Progenitor cell of endocrine pancreas (in vitro differentiated cells): Measurements from ENCODE around the gene SLC6A5. TPM values are rescaled to one million over a fixed set of nuclear protein-coding genes. Genes with fewer than 3 reads are reported as not detected.
"Not testable (repeated sequence)": the region's sequence is repeated elsewhere in the genome, so short reads cannot be mapped to it uniquely, and the experiment has no call there.

Experiments
- DNase-seq: peaks from one replicate; pipeline ENCODE4 v3.0.0; 2021; ENCODE audit warnings: low spot score; ENCODE audit not compliant: unreplicated experiment
- H3K27ac Mint-ChIP-seq: 2 replicates; pipeline ENCODE4 v1.8.0; 2021; ENCODE audit warnings: mild to moderate bottlenecking, moderate library complexity, mixed read lengths
- H3K27me3 Mint-ChIP-seq: 2 replicates; pipeline ENCODE4 v1.8.0; 2021; ENCODE audit warnings: mixed read lengths
- H3K36me3 Mint-ChIP-seq: 2 replicates; pipeline ENCODE4 v1.8.0; 2022; ENCODE audit warnings: mixed read lengths; ENCODE audit not compliant: insufficient read depth
- H3K4me1 Mint-ChIP-seq: 2 replicates; pipeline ENCODE4 v1.8.0; 2021; ENCODE audit warnings: low read depth, mixed read lengths
- H3K4me3 Mint-ChIP-seq: 2 replicates; pipeline ENCODE4 v1.8.0; 2021; ENCODE audit warnings: low read depth, mild to moderate bottlenecking, moderate library complexity, mixed read lengths
- H3K9me3 Mint-ChIP-seq: 2 replicates; pipeline ENCODE4 v1.8.0; 2021; ENCODE audit warnings: low read depth, mixed read lengths
- total RNA-seq: library from RNA; stranded (reverse); gene quantifications from 2 replicates; pipeline ENCODE4 v1.2.1, GENCODE V29; 2021
- TF ChIP-seq, protein P1 (sequence below): fragments of 200-600 bp; sonication (generic); IDR thresholded peaks from one replicate; pipeline ENCODE4 v1.5.0; 2021; ENCODE audit warnings: antibody characterized with exemption, mild to moderate bottlenecking; ENCODE audit not compliant: unreplicated experiment

Gene SLC6A5
- total RNA-seq, 1 donor from 2014 or later, result not detected

- peaks cover 2% of the 10 kb centered on the region for H3K4me1 Mint-ChIP-seq
- DNase-seq, result no peak
- no peaks in the 10 kb centered on the region for H3K27me3 Mint-ChIP-seq
- H3K9me3 Mint-ChIP-seq, result no peaks in the 10 kb centered on the region
- H3K27ac Mint-ChIP-seq, result no peak overlapping the region
- TF ChIP-seq, protein P1, sequence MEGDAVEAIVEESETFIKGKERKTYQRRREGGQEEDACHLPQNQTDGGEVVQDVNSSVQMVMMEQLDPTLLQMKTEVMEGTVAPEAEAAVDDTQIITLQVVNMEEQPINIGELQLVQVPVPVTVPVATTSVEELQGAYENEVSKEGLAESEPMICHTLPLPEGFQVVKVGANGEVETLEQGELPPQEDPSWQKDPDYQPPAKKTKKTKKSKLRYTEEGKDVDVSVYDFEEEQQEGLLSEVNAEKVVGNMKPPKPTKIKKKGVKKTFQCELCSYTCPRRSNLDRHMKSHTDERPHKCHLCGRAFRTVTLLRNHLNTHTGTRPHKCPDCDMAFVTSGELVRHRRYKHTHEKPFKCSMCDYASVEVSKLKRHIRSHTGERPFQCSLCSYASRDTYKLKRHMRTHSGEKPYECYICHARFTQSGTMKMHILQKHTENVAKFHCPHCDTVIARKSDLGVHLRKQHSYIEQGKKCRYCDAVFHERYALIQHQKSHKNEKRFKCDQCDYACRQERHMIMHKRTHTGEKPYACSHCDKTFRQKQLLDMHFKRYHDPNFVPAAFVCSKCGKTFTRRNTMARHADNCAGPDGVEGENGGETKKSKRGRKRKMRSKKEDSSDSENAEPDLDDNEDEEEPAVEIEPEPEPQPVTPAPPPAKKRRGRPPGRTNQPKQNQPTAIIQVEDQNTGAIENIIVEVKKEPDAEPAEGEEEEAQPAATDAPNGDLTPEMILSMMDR, result no peak
- H3K4me3 Mint-ChIP-seq, result no peak overlapping the region
- no peaks in the 10 kb centered on the region for H3K36me3 Mint-ChIP-seq
Measured at GRCh38 chr11:20566591-20567434, 32.6 kb upstream of the SLC6A5 start.

DNA sequence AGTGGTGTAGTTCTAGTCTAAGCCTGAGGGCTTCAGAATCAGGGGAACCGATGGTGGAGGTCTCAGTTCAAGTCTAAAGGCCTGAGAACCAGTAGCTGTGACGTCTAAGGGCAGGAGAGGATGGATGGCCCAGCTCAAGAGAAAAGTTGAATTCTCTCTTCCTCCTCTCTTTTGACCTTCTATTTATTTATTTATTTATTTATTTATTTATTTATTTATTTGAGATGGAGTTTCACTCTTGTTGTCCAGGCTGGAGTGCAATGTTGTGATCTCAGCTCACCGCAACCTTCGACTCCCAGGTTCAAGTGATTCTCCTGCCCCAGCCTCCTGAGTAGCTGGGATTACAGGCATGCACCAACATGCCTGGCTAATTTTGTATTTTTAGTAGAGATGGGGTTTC is 19.7 kb upstream of the SLC6A5 start:
- not testable (repeated sequence) for H3K36me3 Mint-ChIP-seq, H3K4me1 Mint-ChIP-seq

GRCh38 chr11:20583201-20583600 is 16.2 kb upstream of the SLC6A5 start:
- Mint-ChIP-seq H3K9me3 (no peaks in the 10 kb centered on the region), H3K4me3 (no peak overlapping the region), H3K4me1 (no peaks in the 10 kb centered on the region), H3K27ac (no peak overlapping the region), H3K27me3 (no peaks in the 10 kb centered on the region), H3K36me3 (no peaks in the 10 kb centered on the region)
- no peak for DNase-seq
- TF ChIP-seq, protein P1, result no peak

More for the DNA sequence above, 19.7 kb upstream of the SLC6A5 start:
- DNase-seq, H3K27me3 Mint-ChIP-seq, H3K27ac Mint-ChIP-seq, H3K4me3 Mint-ChIP-seq, H3K9me3 Mint-ChIP-seq: not testable (repeated sequence)

DNA sequence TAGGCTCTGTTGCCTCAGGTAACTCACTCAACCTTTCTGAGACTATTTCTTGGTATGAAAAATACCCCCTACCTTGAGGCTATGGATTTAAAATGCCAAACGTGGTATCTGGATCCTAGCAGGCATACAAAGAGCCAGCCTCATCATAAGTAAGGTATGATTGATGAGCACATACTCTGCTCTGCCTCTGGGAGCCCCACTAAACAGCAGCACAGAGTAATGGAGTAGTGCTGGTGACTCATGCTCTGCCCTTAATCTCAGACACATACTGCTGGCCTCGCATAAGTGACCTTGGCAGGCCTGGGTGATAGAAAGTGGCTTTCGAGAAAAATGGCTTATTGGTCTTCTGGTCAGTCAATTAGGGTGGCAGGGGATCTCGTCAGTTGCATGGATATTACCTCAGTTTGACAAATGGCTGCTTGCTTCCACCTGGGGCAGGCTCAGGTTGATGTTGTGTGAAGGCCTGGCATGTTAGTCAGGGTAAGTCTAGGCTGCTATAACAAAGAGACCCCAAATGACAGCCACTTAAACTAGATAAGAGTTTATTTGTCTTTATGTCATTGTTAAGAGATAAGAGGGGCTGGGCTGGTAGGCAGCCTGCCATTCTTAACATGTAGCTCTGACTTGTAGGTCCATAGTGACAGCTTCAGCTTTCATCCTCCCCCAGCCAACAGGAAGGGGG is 15.2 kb upstream of the SLC6A5 start:
- no peaks in the 10 kb centered on the region for H3K9me3 Mint-ChIP-seq
- DNase-seq, result no peak
- no peak overlapping the region for H3K27ac Mint-ChIP-seq
- no peak overlapping the region for H3K4me3 Mint-ChIP-seq
- H3K36me3 Mint-ChIP-seq, result no peaks in the 10 kb centered on the region
- H3K4me1 Mint-ChIP-seq, result no peaks in the 10 kb centered on the region
- TF ChIP-seq, protein P1, result no peak
- peaks cover 1% of the 10 kb centered on the region for H3K27me3 Mint-ChIP-seq

GRCh38 chr11:20589796-20590195 is 9.6 kb upstream of the SLC6A5 start:
- TF ChIP-seq, protein P1, result no peak
- Mint-ChIP-seq H3K27me3 (peaks cover 26% of the 10 kb centered on the region), H3K9me3 (no peaks in the 10 kb centered on the region), H3K36me3 (no peaks in the 10 kb centered on the region), H3K27ac (no peak overlapping the region), H3K4me3 (no peak overlapping the region), H3K4me1 (no peaks in the 10 kb centered on the region)
- DNase-seq, result no peak

DNA sequence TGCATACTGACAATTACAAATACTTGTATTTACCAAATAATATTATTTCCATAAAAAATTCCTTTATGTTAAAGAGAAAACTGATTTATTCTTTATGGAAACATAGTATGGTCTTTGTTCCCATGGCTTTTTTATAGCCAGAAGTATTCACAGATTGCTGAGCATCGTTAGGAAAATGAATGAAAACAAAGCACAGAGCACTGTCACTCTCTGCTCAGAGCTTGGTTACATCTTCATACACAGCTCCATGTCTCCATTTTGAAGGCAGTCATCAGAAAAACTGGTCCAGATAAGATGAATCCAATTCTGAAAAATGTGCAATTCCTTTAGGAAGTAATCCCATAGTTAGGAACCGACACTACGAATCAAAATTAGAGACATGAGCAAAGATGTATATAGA is 9.0 kb upstream of the SLC6A5 start:
- Mint-ChIP-seq H3K27me3 (peaks cover 32% of the 10 kb centered on the region), H3K36me3 (no peaks in the 10 kb centered on the region), H3K9me3 (no peaks in the 10 kb centered on the region), H3K4me1 (no peaks in the 10 kb centered on the region), H3K4me3 (no peak overlapping the region), H3K27ac (no peak overlapping the region)
- TF ChIP-seq, protein P1, result no peak
- DNase-seq, result no peak
